ENCODE data around the gene FAM222B.

FAM222B gene

DNA sequence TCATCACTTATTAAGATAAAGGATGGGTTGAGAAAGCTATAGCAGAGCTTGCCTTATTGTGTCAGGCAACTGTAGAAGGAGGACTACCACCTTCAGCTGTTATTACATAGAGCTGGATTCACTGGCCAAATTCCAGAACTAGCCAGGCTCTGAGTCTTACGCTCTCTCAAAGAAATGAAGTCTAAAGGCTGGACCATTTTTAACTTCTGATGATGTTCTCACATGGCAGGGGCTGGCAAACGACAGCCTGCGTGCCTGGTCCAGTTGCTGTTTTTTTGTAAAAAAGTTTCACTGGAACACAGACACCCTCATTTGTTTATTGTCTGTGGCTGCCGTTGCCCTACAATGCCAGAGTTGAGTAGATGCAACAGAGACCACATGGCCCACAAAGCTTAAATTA is 77.6 kb downstream of the FAM222B start:
- no peak for DNase-seq (ENCODE audit: low spot score)

DNA sequence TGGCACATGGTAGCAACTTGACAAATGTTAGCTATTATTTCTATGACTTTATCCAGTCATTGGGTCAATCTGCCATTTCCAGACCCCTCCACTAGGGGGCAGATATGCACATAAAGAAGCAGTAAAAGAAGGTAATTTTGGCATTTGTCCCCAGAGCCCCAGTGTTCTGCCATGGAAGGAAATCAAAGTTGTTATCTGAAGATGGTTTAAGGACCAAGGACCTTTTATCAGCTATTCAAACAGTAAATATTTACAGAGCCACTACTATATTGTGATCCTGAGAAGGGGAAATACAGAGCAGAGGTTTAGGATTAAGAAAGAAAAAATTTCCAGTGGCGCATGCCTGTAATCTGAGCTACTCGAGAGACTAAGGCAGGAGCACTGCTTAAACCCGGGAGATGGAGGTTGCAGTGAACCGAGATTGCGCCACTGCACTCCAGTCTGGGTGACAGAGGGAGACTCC is 78.8 kb downstream of the FAM222B start:
- DNase-seq (ENCODE audit: low spot score) = peak; percentile 64

DNA sequence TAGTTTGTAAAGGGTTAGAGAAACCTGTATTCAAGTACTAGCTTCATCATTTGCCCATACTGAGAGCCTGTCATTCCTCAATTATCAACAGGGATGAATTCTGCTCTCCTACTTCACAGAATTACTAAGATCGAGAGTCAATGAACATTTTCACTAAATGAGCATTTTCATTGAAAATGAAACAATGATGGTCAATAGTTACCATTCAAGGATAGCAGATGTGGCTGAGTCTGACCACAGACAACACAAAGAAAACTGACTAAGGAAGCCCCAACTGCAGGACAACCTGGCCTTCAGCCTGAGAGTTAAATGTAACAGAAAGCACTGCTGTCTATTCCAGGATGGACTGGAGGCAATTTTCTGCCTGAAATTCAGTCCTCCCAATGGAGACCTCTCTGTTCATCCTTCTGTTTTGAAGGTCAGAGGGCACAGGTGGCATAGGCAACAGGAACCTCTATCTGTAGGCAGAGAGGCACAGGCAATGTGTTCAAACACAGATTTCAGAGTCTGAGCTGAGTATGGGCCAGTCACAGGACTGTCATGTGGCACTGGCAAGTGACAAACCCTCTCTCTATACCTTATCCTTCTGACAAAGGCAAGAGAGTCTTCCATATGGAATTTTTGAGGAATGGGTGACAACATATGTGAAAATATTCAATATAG is 79.3 kb downstream of the FAM222B start:
- DNase-seq (ENCODE audit: low spot score) = no peak

DNA sequence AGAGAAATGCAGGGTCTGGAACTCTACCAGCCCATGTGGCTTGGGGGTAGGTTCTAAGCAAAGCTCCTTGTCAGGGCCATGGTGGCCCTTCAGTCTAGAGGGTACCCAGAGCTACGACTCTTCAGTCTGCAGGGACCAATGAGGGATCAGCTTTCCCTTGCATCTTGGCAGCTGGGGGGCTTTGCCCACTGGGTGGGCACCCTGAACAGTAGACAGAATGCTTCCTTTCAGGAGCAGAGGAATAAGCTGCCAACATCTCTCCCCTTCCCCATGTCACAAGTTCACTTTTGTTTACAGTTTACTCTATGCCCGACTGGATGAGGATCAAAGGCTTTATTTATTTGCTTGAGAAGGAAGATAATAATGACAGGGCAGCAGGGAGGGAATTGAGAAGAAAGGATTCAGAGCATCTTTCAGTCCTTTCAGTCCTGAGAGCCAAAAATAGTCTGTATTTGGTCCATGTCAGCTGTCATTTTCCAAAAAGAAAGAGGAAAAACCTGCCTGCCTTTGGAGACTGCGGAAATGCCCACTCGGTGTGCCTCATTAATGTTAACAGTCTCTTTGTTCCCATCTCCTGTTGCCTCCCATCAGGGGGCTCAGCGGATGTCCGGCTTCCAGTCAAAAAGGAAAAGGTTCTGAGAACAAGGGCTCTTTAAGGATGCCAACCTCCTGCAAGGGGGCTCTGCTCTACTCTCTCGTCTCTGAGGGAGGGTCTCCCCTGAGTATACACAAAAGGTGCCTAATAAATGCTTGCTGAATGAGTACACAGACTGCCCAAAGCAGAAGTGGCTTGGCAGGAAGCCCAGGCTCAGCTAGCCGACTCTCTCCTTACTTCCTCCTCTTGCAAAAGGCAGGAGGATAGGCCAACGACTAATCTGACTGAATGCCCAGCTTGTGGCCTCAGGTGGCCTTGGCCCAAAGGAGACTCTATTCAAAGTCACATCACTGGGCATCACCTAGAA is 81.7 kb downstream of the FAM222B start:
- peak; percentile 26 for DNase-seq (ENCODE audit: low spot score)

DNA sequence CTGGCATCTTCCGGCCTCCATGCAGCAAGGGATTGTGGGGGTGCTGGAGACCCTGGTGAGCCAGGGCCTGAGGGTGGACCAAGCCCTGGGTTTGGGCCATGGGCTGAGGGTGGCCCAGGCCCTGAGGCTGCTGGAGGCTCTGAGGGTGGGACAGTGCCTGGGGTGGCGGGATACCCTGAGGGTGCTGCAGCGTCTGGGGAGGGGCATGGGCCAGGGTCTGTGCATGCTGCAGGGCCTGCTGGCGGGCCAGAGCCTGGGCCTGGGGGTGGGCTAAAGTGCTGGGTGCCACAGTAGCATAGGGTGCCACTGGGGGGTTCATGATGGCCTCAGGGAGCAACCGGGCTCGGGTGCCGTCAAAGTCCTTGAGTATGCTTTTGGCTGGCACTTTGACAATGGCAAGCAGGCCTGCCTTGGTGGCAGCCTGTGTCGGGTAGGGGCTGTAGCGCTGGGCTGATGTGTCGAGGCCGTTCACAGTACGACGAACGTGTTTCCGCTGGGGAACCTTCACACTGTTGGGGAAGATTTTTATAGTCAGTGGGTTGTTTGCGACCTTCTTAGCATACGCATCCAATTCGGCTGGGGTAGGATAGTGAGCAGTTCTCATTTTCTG is 83.2 kb downstream of the FAM222B start:
- DNase-seq (ENCODE audit: low spot score) = no peak

DNA sequence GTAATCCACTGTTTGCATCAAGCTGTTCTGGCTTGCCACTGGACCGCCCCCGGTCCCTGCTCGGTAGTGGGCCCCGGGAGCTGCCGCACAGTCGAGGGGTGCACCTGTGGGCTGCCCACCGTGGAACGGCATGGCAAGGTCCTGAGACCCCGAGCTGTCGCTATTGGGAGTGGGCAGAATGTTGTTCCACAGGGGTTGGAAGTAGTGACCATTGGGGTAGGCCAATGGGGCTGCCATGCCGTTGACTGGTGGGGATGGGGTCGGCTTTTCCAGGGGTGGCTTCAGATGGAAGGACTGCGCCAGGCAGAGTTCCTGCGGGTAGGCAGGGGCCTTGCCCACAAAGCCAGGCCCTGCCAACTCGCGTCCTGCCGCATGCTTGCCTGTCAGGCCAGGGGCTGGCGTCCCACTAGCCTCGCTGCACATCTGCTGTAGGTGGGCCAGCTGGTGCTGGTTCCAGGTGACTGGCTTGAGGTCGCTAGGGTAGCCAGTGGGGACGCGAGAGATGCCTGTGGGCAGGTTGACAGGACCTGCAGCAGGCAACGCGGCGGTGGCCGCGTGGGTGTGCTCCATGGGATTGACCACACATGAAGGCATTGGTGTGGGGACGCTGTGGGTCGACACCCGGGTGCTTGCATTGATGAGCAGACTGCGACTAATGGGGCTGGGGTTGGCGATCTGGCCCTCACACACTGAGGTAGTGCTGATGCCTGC is 84.0 kb downstream of the FAM222B start:
- DNase-seq (ENCODE audit: low spot score) = no peak

DNA sequence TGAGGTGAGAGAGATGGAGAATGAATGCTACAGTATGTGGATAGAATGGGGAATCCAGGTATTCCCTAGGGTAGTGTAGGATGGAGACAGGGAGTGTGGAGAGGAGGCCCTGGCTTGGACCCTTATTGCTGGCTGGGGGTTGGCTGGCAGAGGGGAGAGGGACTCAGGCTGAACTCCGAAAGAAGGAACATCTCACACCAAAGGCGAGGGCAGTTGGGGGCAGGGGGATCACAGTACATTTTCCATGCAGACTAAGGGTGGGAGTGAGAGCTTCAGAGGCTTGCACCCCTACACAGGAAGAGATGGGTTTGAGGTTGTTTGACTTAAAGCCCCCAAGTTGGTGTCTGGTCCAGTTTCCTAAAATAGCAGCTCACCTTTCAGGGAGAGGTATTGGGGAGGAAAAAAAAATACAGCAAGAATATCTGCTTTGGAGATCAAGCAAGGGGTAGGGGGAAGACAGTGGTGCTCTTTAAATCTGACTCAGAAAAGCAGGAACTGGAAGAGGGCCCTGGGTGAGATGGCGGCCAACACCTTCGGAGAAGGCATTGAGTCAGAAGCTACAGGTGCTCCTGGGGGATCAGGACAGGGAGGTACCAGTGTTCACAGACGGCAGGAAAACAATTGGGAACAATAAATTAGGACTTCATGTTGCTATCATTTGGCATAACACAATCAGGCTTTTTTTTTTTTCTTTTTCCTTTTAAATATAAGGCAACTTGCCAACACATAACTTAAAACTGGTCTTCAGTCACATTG is 86.4 kb downstream of the FAM222B start:
- no peak for DNase-seq (ENCODE audit: low spot score)

DNA sequence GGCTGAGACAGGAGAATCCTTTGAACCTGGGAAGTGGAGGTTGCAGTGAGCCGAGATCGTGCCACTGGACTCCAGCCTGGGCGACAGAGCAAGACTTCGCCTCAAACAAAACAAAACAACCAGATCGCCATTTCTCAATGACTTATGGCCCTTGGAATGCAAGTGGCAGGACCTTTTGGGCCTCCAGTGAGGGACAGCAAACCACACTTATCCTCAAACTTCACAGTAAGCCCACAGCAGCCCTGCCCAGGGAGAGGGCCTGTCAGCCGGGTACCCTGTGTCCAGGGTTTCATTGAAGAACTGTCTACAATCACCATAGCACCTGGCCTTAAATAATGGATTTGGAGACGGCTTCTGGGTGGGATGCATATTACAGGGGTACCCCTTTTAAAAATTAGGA is 87.1 kb downstream of the FAM222B start:
- DNase-seq (ENCODE audit: low spot score) = peak; percentile 68

DNA sequence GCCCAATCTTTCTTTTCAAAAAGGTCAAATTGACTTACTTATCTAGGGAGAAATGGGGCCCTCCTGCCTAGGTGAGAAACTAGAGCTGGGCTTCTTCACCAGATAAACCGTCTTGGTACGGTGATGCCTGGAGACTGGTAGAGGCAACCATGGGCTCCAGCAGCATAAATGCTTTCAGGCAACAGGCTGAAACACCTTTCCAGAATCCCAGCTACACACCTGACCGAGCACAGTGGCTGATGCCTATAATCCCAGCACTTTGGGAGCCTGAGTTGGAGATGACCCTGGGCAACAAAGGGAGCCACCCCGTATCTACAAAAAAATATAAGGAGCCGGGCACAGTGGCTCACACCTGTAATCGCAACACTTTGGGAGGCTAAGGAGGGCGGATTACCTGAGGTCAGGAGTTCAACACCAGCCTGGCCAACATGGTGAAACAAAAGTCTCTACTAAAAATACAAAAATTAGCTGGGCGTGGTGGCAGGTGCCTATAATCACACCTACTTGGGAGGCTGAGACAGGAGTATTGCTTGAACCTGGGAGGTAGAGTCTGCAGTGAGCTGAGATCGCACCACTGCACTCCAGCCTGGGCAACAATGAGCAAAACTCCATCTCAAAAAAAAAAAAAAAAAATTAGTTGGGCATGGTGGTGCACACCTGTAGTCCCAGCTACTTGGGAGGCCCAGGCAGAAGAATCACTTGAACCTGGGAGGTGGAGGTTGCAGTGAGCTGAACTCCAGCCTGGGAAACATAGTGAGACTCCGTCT is 90.8 kb downstream of the FAM222B start:
- no peak for DNase-seq (ENCODE audit: low spot score)

DNA sequence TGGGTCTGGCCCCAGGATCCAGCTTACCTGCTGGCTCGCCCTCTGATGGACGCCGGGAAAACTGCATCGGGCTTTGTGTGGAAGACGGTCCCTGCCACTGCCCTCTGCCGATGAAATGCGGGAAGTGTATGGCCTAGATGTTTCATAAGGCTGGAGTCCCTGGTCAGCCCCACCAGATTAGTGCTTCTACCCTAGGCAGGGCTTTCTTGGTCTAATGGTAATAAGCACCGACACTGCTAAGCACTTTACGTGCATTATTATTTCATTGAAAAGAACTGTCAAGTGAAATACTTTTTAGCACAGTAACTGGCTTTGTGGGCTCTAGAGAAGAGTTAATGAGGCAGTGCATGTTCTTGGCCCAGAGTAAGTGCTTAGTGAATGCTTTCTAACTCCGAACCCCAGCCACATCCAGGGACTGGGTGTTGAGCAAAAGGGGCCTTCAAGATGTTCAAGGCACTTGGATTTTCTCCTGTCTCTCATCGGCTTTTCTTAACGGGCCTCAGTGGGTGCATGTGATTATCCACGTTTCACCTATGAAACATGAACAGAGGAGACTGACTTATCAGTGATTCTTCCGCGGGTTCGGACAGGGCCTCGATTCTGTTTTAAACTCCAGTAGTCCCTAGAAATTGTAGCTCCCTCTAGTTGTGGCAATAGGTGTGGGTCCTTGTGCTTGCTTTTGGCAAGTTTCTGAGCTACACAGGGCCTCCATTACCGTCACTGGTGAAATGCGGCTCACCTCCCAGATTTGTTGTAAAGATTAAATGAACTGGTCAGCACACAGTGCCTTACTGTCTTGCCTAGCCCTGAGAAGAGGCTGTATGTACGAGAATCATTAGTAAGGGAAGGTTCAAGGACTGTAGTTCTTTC is 92.2 kb downstream of the FAM222B start:
- DNase-seq (ENCODE audit: low spot score) = peak; percentile 79

DNA sequence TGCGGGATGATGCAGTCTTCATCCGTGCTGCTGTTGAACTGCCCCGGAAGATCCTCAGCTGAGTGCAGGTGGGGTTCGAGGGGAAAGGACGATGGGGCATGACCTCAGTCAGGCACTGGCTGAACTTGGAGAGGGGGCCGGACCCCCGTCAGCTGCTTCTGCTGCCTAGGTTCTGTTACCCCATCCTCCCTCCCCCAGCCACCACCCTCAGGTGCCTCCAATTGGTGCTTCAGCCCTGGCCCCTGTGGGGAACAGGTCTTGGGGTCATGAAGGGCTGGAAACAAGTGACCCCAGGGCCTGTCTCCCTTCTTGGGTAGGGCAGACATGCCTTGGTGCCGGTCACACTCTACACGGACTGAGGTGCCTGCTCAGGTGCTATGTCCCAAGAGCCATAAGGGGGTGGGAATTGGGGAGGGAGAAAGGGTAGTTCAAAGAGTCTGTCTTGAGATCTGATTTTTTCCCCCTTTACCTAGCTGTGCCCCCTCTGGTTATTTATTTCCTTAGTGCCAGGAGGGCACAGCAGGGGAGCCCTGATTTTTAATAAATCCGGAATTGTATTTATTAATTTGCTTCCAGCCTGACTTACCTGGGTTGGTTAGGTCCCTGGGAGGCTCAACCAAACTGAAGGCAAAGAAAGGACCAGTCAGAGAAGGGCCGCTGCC is 92.9 kb downstream of the FAM222B start:
- DNase-seq (ENCODE audit: low spot score) = no peak

DNA sequence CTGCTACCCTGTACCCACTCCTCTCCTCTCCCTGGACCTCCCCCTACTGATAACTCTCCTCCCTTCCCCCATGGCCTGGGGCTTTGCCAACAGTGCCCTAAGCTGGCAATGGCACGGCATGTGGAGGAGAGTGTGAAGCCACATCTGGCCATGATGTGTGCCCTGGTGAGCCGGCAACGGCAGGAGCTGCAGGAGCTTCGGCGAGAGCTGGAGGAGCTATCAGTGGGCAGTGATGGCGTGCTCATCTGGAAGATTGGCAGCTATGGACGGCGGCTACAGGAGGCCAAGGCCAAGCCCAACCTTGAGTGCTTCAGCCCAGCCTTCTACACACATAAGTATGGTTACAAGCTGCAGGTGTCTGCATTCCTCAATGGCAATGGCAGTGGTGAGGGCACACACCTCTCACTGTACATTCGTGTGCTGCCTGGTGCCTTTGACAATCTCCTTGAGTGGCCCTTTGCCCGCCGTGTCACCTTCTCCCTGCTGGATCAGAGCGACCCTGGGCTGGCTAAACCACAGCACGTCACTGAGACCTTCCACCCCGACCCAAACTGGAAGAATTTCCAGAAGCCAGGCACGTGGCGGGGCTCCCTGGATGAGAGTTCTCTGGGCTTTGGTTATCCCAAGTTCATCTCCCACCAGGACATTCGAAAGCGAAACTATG is 93.6 kb downstream of the FAM222B start:
- DNase-seq (ENCODE audit: low spot score) = no peak

DNA sequence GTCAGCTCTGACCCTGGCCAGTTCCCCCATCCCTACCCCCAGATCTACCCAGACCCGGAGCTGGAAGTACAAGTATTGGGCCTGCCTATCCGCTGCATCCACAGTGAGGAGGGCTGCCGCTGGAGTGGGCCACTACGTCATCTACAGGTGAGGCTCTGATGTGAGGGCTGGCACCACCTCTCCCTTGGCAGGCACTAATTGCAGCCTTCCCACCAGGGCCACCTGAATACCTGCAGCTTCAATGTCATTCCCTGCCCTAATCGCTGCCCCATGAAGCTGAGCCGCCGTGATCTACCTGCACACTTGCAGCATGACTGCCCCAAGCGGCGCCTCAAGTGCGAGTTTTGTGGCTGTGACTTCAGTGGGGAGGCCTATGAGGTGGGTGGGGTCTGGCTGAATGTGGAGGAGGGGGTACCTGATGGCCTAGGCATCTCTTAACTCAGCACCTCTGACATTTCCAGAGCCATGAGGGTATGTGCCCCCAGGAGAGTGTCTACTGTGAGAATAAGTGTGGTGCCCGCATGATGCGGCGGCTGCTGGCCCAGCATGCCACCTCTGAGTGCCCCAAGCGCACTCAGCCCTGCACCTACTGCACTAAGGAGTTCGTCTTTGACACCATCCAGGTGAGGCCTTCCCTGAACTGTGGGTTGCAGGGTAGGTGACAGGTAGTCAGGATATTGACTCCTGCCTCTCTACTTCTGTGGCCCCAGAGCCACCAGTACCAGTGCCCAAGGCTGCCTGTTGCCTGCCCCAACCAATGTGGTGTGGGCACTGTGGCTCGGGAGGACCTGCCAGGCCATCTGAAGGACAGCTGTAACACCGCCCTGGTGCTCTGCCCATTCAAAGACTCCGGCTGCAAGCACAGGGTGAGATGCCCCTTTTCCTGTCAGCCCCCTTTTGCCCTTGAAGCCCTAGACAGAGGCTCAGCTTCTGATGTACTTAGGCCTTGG is 94.5 kb downstream of the FAM222B start:
- no peak for DNase-seq (ENCODE audit: low spot score)

DNA sequence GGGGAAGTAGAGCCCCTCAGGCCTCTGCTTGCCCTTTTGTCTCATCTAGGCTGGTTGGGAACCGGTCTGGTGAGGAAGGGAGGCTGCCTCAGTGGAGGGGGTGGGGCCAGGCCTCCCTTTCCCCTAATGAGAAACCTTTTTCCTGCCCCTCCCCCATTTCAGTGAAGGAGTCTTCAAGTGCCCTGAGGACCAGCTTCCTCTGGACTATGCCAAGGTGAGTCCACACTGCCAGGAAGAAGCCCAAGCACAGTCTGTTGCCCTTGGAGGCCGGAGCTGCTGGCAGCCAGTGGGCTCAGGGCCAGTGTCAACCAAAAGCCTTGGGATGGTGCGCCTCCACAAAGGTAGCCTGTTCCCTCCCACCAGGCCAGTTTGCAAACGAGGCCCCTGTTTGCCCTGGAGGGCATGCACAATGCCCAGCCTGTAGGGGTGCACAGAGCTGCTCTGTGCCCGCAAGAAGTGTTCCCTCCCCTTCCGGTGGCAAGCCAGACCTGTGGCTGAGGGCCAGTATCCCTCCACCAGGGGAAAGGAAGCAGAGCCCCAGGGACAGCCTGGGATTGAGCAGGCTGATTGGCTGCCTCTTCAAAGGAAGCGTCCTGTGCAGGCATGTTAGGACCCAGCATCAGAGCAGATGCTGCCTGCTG is 95.4 kb downstream of the FAM222B start:
- DNase-seq (ENCODE audit: low spot score) = no peak

DNA sequence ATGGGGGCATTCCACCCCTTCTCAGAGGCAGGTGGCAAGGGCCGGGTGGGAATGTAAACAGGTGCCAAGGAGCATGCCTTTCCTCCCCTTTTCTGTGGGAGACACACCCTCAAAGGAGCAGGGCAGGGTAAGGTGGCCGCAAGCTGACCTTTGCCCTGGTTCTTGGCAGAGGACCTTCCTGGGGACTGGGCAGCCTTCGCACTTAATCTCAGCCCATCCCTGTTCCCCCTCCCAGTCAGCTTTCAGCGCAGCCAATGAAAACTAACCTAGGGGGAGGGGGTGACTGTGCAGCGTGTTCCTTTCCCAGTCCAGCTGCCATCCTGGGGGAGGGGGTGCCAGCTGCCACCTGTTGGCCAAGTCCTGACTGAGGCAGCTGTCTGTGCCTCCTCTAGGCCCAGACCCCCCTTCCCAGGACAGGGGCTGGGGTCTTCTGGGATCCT is 96.0 kb downstream of the FAM222B start:
- DNase-seq (ENCODE audit: low spot score) = no peak

DNA sequence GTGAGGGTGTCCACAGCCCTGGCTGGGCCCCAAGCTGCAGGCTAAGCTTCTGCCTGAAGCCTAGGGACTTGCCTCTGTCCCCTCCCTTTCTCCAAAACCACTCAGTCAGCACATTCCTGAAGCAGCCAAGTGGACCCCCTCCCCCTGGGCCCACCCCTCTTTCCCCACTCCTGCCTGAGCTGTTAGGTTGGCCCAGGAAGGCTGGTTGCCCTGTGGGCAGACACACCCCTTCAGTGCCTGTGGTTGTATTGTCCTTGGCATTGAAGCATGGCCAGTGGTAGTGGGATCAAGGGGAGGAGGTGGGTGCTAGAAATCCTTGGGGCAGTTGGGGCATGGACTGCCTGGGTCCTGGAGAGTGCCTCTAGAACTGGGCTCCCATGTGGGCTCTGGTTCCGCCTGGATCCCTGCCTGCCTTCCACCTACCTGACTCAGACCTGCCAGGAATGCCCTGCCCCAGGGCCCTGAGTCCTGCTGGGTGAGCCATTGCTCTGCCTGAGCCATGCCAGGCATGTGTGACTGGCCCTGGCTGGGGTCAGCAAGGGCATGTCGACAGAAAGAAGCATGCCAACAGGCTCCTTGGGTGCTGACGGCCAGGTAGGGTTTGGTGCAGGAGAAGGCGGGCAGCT is 96.7 kb downstream of the FAM222B start:
- no peak for DNase-seq (ENCODE audit: low spot score)

All from hepatic stellate cell (primary cell).